Natural killer cell (primary cell): ENCODE results near the gene YES1. TPM values are rescaled to one million over a fixed set of nuclear protein-coding genes. Genes with fewer than 3 reads are reported as not detected.
"Not testable (repeated sequence)": the region's sequence is repeated elsewhere in the genome, so short reads cannot be mapped to it uniquely, and the experiment has no call there.

Source experiments
- ATAC-seq, 3 donors: fragments of 150-1000 bp in 2 of 3; fragments of 200-7000 bp in 1 of 3; cut with Tn5 transposase; 1 replicate in 1 of 3; 2 replicates in 2 of 3; pipeline ENCODE4 v1.10.0; 2021; ENCODE audit warnings: mild to moderate bottlenecking in 2 of 3, moderate library complexity in 2 of 3
- DNase-seq, 2 donors: peaks; one replicate each; pipeline versions ENCODE4 v3.0.0 to v3.0.0-alpha.2; 2013 to 2021; ENCODE audit warnings: mixed read lengths in 1 of 2
- H3K27ac ChIP-seq: one replicate; pipeline ENCODE4 v1.5.1; 2013; ENCODE audit warnings: mild to moderate bottlenecking, low read length
- H3K27me3 ChIP-seq: one replicate; pipeline ENCODE4 v1.6.1; 2013; ENCODE audit warnings: low read length; ENCODE audit not compliant: control insufficient read depth, insufficient read depth
- H3K36me3 ChIP-seq: one replicate; pipeline ENCODE4 v1.6.1; 2013; ENCODE audit warnings: low read length; ENCODE audit not compliant: control insufficient read depth, insufficient read depth
- H3K4me1 ChIP-seq: one replicate; pipeline ENCODE4 v1.6.1; 2013; ENCODE audit warnings: low read length; ENCODE audit not compliant: control insufficient read depth, insufficient read depth
- H3K4me3 ChIP-seq: one replicate; pipeline ENCODE4 v1.5.1; 2013; ENCODE audit warnings: low read length
- H3K9me3 ChIP-seq: one replicate; pipeline ENCODE4 v1.6.1; 2013; ENCODE audit warnings: low read length; ENCODE audit not compliant: control insufficient read depth, insufficient read depth
- H3K27ac Mint-ChIP-seq, 2 donors: one replicate each; pipeline ENCODE4 v1.8.0; 2022; ENCODE audit warnings: mild to moderate bottlenecking in 2 of 2, mixed read lengths in 2 of 2, moderate library complexity in 1 of 2
- H3K27me3 Mint-ChIP-seq, 2 donors: one replicate each; pipeline ENCODE4 v1.8.0; 2022; ENCODE audit warnings: low read depth in 2 of 2, mixed read lengths in 2 of 2
- H3K36me3 Mint-ChIP-seq: one replicate; pipeline ENCODE4 v1.8.0; 2022; ENCODE audit warnings: mixed read lengths
- H3K4me1 Mint-ChIP-seq, 2 donors: one replicate each; pipeline ENCODE4 v1.8.0; 2022; ENCODE audit warnings: mixed read lengths in 2 of 2
- H3K4me3 Mint-ChIP-seq: one replicate; pipeline ENCODE4 v1.8.0; 2022; ENCODE audit warnings: mild to moderate bottlenecking, moderate library complexity, mixed read lengths
- H3K9me3 Mint-ChIP-seq, 2 donors: one replicate each; pipeline ENCODE4 v1.8.0; 2022; ENCODE audit warnings: mixed read lengths in 2 of 2
- CTCF ChIP-seq: fragments of 200-600 bp; IDR thresholded peaks from one replicate; pipeline ENCODE4 v1.8.0; 2022; ENCODE audit warnings: antibody characterized with exemption
- WGBS: methylation state at CpG from one replicate; pipeline ENCODE4 v1.1.7; 2013; ENCODE audit warnings: missing lambda C conversion rate; ENCODE audit not compliant: insufficient coverage; 5-methylcytosine and 5-hydroxymethylcytosine counted together
- intact Hi-C: fragments of 100-400 bp; cut with micrococcal nuclease; formaldehyde crosslinking; loops from one replicate; pipeline ENCODE4 v1.14.2; 2022
- total RNA-seq, 4 donors: library from RNA; stranded (reverse); fragments of 120-200 nt in 1 of 4; gene quantifications; one replicate each; pipeline versions ENCODE4 v1.2.3 to v1.2.4, GENCODE V29; 2013 to 2022

Gene YES1
- total RNA-seq, 3 donors from 2014 or later (not counting 1 experiment from before 2014, with no cell fraction given) = 70.2 to 101 (median 76.2) TPM

GRCh38 chr18:805008-805754, 6.9 kb downstream of the YES1 start:
- Histone ChIP-seq H3K4me3 (no peak overlapping the region), H3K9me3 (no peaks in the 10 kb centered on the region), H3K27me3 (no peaks in the 10 kb centered on the region), H3K27ac (peak overlapping the region; percentile 29), H3K4me1 (peaks cover 49% of the 10 kb centered on the region), H3K36me3 (no peaks in the 10 kb centered on the region)
- H3K27ac Mint-ChIP-seq = peak overlapping the region; percentile 98 to 99
- H3K4me1 Mint-ChIP-seq = peaks cover 68 to 82% of the 10 kb centered on the region in 2 donors
- DNase-seq = peak in 1 of 2 donors; percentile 23
- no peaks in the 10 kb centered on the region for H3K36me3 Mint-ChIP-seq
- H3K4me3 Mint-ChIP-seq = peak overlapping the region; percentile 92
- intact Hi-C loops = no loop called here
- ATAC-seq = peak; percentile 41 to 77 (median 65)
- 47% methylated on average over 5 of the region's 5 CpGs for WGBS
- H3K9me3 Mint-ChIP-seq = no peaks in the 10 kb centered on the region
- no peaks in the 10 kb centered on the region for H3K27me3 Mint-ChIP-seq
- no peak for TF ChIP-seq CTCF

- H3K27ac ChIP-seq = no peak overlapping the region
- no peak for TF ChIP-seq CTCF
- intact Hi-C loops = no loop called here
- Mint-ChIP-seq H3K27ac (peak overlapping the region; percentile 69 to 98), H3K36me3 (no peaks in the 10 kb centered on the region), H3K4me1 (peaks cover 71 to 80% of the 10 kb centered on the region in 2 donors), H3K4me3 (peak overlapping the region; percentile 11), H3K9me3 (no peaks in the 10 kb centered on the region), H3K27me3 (no peaks in the 10 kb centered on the region)
- no peak for DNase-seq
- ATAC-seq = no peak
- H3K36me3 ChIP-seq = no peaks in the 10 kb centered on the region
- H3K4me1 ChIP-seq = peaks cover 36% of the 10 kb centered on the region
- no peaks in the 10 kb centered on the region for H3K27me3 ChIP-seq
- H3K9me3 ChIP-seq = no peaks in the 10 kb centered on the region
- WGBS = 54% methylated on average over 2 of the region's 3 CpGs
- no peak overlapping the region for H3K4me3 ChIP-seq
Measured at GRCh38 chr18:801137-801536, 10.9 kb downstream of the YES1 start.

GRCh38 chr18:799943-800342, 12.1 kb downstream of the YES1 start:
- peak overlapping the region; percentile 43 to 69 for H3K27ac Mint-ChIP-seq
- peak overlapping the region; percentile 47 for H3K4me3 Mint-ChIP-seq
- H3K4me1 ChIP-seq = peaks cover 36% of the 10 kb centered on the region
- H3K9me3 Mint-ChIP-seq = no peaks in the 10 kb centered on the region
- no peaks in the 10 kb centered on the region for H3K36me3 ChIP-seq
- 33% methylated on average over 1 of the region's 1 CpG for WGBS
- DNase-seq (no peak), ATAC-seq (peak in 1 of 3 donors; percentile 35)
- H3K27me3 ChIP-seq = no peaks in the 10 kb centered on the region
- no peak for TF ChIP-seq CTCF
- no peak overlapping the region for H3K27ac ChIP-seq
- H3K4me3 ChIP-seq = no peak overlapping the region
- peaks cover 71 to 80% of the 10 kb centered on the region in 2 donors for H3K4me1 Mint-ChIP-seq
- peaks cover under 1% of the 10 kb centered on the region for H3K9me3 ChIP-seq
- no peaks in the 10 kb centered on the region for H3K27me3 Mint-ChIP-seq
- intact Hi-C loops = no loop called here
- H3K36me3 Mint-ChIP-seq = no peaks in the 10 kb centered on the region

- H3K9me3 ChIP-seq, H3K36me3 Mint-ChIP-seq, H3K27me3 ChIP-seq, H3K27me3 Mint-ChIP-seq, H3K4me3 Mint-ChIP-seq, intact Hi-C loops, H3K36me3 ChIP-seq, ATAC-seq, H3K9me3 Mint-ChIP-seq, H3K27ac ChIP-seq, H3K4me3 ChIP-seq, DNase-seq: not testable (repeated sequence)
- H3K4me1 ChIP-seq = peaks cover 20% of the 10 kb centered on the region
- peaks cover 69 to 78% of the 10 kb centered on the region in 2 donors for H3K4me1 Mint-ChIP-seq
- WGBS = no CpG with 5 or more reads among the region's 1 CpG
- peak overlapping the region; percentile 20 to 79 for H3K27ac Mint-ChIP-seq
Measured at GRCh38 chr18:795383-795782, 16.7 kb downstream of the YES1 start.
